HG03135 (cell line): ENCODE data around the gene ECPAS.
"Not testable (repeated sequence)": the region's sequence is repeated elsewhere in the genome, so short reads cannot be mapped to it uniquely, and the experiment has no call there.

ENCODE experiments used
- ATAC-seq: cut with Tn5 transposase; IDR thresholded peaks from one replicate; pipeline ENCODE4 v1.9.1; 2021; ENCODE audit warnings: mild to moderate bottlenecking, moderate library complexity; ENCODE audit not compliant: unreplicated experiment

Gene ECPAS

GRCh38 chr9:111356481-111357244, 127.5 kb downstream of the ECPAS start:
- ATAC-seq: no peak

GRCh38 chr9:111352545-111352944, 131.6 kb downstream of the ECPAS start:
- no peak for ATAC-seq

GRCh38 chr9:111350556-111350955, 133.6 kb downstream of the ECPAS start:
- ATAC-seq: no peak

- ATAC-seq: no peak
Observed at GRCh38 chr9:111349766-111350165, 134.4 kb downstream of the ECPAS start.

- ATAC-seq: no peak
Observed at GRCh38 chr9:111348821-111349271, 135.3 kb downstream of the ECPAS start.

GRCh38 chr9:111334318-111334863, 149.8 kb downstream of the ECPAS start:
- not testable (repeated sequence) for ATAC-seq

GRCh38 chr9:111330124-111330523, 154.1 kb downstream of the ECPAS start, which contains the start of gene OR2K2:
OR2K2 (minus strand) TSS chr9:111330224; CDS start chr9:111328433, 1,791 bp downstream.
- no peak for ATAC-seq

GRCh38 chr9:111320631-111321030, 163.6 kb downstream of the ECPAS start:
- no peak for ATAC-seq

- no peak for ATAC-seq
Observed at GRCh38 chr9:111316796-111317195, 167.4 kb downstream of the ECPAS start.
